B cell (primary cell): ENCODE measurements around the gene GHR. TPM values are rescaled to one million over a fixed set of nuclear protein-coding genes. Genes with fewer than 3 reads are reported as not detected.

Experiments used
- ATAC-seq: fragments of 200-7000 bp; cut with Tn5 transposase; one replicate; pipeline ENCODE4 v1.10.0; 2021; ENCODE audit warnings: low read depth, mild to moderate bottlenecking, moderate number of reproducible peaks, moderate library complexity
- CTCF ChIA-PET: fragments of 350-600 bp; sonication (Branson Sonifier 250); formaldehyde crosslinking; loops from one replicate; lab custom pipeline; 2021; ENCODE audit warnings: antibody characterized with exemption, inconsistent platforms; lab: Charles Lee
- POLR2A ChIA-PET: fragments of 350-600 bp; sonication (Branson Sonifier 250); formaldehyde crosslinking; loops from one replicate; lab custom pipeline; 2021; ENCODE audit warnings: antibody characterized with exemption; lab: Charles Lee
- DNase-seq: peaks from one replicate; pipeline ENCODE4 v3.0.0; 2013
- H2AFZ ChIP-seq: 2 replicates; pipeline ENCODE4 v1.6.1; 2012; ENCODE audit warnings: mild to moderate bottlenecking, low read depth, low read length; ENCODE audit not compliant: insufficient read depth, poor library complexity, severe bottlenecking
- H3K27ac ChIP-seq, 2 donors: 1 replicate in 1 of 2; 2 replicates in 1 of 2; pipeline ENCODE4 v1.5.1; 2012 to 2013; ENCODE audit warnings: low read length in 2 of 2, mild to moderate bottlenecking in 2 of 2, moderate library complexity in 1 of 2
- H3K27me3 ChIP-seq, 4 experiments: fragments of 200-600 bp in 1 of 4; sonication (generic) in 1 of 4; replicated peaks in 1 of 4; 1 replicate in 2 of 4; 2 replicates in 2 of 4; pipeline versions ENCODE4 v1.6.1 to v1.7.0; 2013 to 2016; ENCODE audit warnings: low read length in 3 of 4, mild to moderate bottlenecking in 2 of 4, mixed read lengths in 1 of 4, moderate library complexity in 1 of 4; ENCODE audit not compliant: insufficient read depth in 4 of 4, control insufficient read depth in 3 of 4; ENCODE audit errors: control extremely low read depth in 1 of 4
- H3K36me3 ChIP-seq, 2 experiments: replicated peaks in 1 of 2; 1 replicate in 1 of 2; 2 replicates in 1 of 2; pipeline versions ENCODE4 v1.6.1 to v1.7.1; 2013; ENCODE audit warnings: low read length in 1 of 2; ENCODE audit not compliant: insufficient read depth in 2 of 2, control insufficient read depth in 1 of 2; ENCODE audit errors: control extremely low read depth in 1 of 2, extremely low read depth in 1 of 2
- H3K4me1 ChIP-seq, 2 donors: fragments of 200-600 bp in 1 of 2; sonication (generic) in 1 of 2; 1 replicate in 1 of 2; 2 replicates in 1 of 2; pipeline versions ENCODE4 v1.5.1 to v1.6.1; 2013 to 2017; ENCODE audit warnings: low read length in 2 of 2; ENCODE audit not compliant: control insufficient read depth in 2 of 2, insufficient read depth in 2 of 2
- H3K4me2 ChIP-seq: replicated peaks from 2 replicates; pipeline ENCODE3; 2012; ENCODE audit warnings: mild to moderate bottlenecking, low read depth, low read length; ENCODE audit not compliant: poor library complexity, severe bottlenecking
- H3K4me3 ChIP-seq, 5 experiments: fragments of 200-600 bp in 1 of 5; sonication (generic) in 1 of 5; 1 replicate in 3 of 5; 2 replicates in 2 of 5; pipeline versions ENCODE4 v1.5.1 to v1.7.0; 2011 to 2016; ENCODE audit warnings: low read length in 4 of 5, mild to moderate bottlenecking in 4 of 5, low read depth in 2 of 5, control low read depth in 1 of 5, moderate library complexity in 1 of 5; ENCODE audit not compliant: insufficient read depth in 1 of 5; ENCODE audit errors: control extremely low read depth in 1 of 5, extremely low read depth in 1 of 5
- H3K79me2 ChIP-seq: fragments of 200-600 bp; sonication (generic); one replicate; pipeline ENCODE4 v1.6.0; 2016; ENCODE audit warnings: low read length; ENCODE audit not compliant: control insufficient read depth, insufficient read depth
- H3K9ac ChIP-seq: fragments of 200-600 bp; sonication (generic); 2 replicates; pipeline ENCODE4 v1.6.1; 2017; ENCODE audit warnings: mild to moderate bottlenecking, low read length, moderate library complexity
- H3K9me3 ChIP-seq, 3 donors: one replicate each; pipeline versions ENCODE4 v1.6.1 to v1.7.1; 2013; ENCODE audit warnings: low read length in 2 of 3; ENCODE audit not compliant: control insufficient read depth in 2 of 3, insufficient read depth in 1 of 3; ENCODE audit errors: control extremely low read depth in 1 of 3
- H4K20me1 ChIP-seq: 2 replicates; pipeline ENCODE4 v1.6.0; 2012; ENCODE audit warnings: mild to moderate bottlenecking, low read length; ENCODE audit not compliant: insufficient read depth, control insufficient read depth, poor library complexity, severe bottlenecking
- H3K27ac Mint-ChIP-seq: one replicate; pipeline ENCODE4 v1.8.0; 2021; ENCODE audit warnings: mixed read lengths
- H3K27me3 Mint-ChIP-seq: one replicate; pipeline ENCODE4 v1.8.0; 2021; ENCODE audit warnings: mixed read lengths
- H3K4me1 Mint-ChIP-seq: one replicate; pipeline ENCODE4 v1.8.0; 2021; ENCODE audit warnings: mixed read lengths
- H3K4me3 Mint-ChIP-seq: one replicate; pipeline ENCODE4 v1.8.0; 2021; ENCODE audit warnings: mixed read lengths
- H3K9me3 Mint-ChIP-seq: one replicate; pipeline ENCODE4 v1.8.0; 2022; ENCODE audit warnings: mixed read lengths; ENCODE audit not compliant: insufficient read depth
- CTCF ChIP-seq: fragments of 200-600 bp; IDR thresholded peaks from one replicate; pipeline ENCODE4 v1.8.0; 2022; ENCODE audit warnings: antibody characterized with exemption, mild to moderate bottlenecking
- EZH2 ChIP-seq: IDR thresholded peaks from 2 replicates; pipeline ENCODE4 v1.6.1; 2012; ENCODE audit warnings: borderline replicate concordance, low read depth, mild to moderate bottlenecking, moderate library complexity, low read length; ENCODE audit not compliant: insufficient read depth, poor library complexity, severe bottlenecking
- WGBS: methylation state at CpG from one replicate; pipeline ENCODE4 v1.1.5; 2013; ENCODE audit warnings: missing lambda C conversion rate; ENCODE audit not compliant: insufficient coverage; 5-methylcytosine and 5-hydroxymethylcytosine counted together
- intact Hi-C: fragments of 100-400 bp; cut with micrococcal nuclease; formaldehyde crosslinking; loops from one replicate; pipeline ENCODE4 v1.10.0; 2022
- polyA plus RNA-seq: library from polyadenylated mRNA; depleted of rRNA; stranded (reverse); fragments of >200 nt; gene quantifications from 2 replicates; pipeline ENCODE4 v1.2.3, GENCODE V29; 2012
- total RNA-seq, 2 donors: library from RNA; stranded (reverse); fragments of 120-200 nt in 1 of 2; gene quantifications; 1 replicate in 1 of 2; 2 replicates in 1 of 2; pipeline versions ENCODE4 v1.2.3 to v1.2.4, GENCODE V29; 2013 to 2022

GHR gene
- total and polyA plus RNA-seq, 2 donors (not counting 1 experiment from before 2014, with no cell fraction given) = not detected

DNA sequence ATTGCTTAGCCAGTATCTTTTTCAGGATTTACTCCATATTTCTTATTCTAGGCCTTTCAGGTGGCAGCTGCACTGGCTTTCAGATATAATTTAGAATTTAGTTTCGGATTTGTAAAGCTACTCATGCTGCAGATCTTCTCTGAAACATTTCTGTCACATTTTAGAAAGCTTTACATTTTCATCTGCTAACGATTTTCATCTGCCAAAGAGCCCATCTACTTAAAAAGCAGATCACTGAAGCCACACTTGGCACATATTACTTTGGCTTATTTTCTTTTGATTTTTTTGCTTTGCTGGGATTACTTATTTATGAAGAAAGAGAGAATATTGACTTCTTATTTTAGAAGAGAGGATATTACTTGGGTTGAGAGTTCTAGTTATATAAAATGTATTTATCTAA lies 98.2 kb downstream of the GHR start:
- Mint-ChIP-seq H3K27me3 (no peaks in the 10 kb centered on the region), H3K4me3 (no peak overlapping the region), H3K9me3 (no peaks in the 10 kb centered on the region), H3K4me1 (no peaks in the 10 kb centered on the region), H3K27ac (no peak overlapping the region)
- TF ChIP-seq CTCF (no peak), EZH2 (no peak)
- Histone ChIP-seq H3K36me3 (no peaks in the 10 kb centered on the region), H3K9me3 (peaks cover 0 to 4% (median 0%) of the 10 kb centered on the region in 3 donors), H3K4me2 (no peak overlapping the region), H3K9ac (no peak overlapping the region), H2AFZ (no peak overlapping the region), H3K27me3 (no peaks in the 10 kb centered on the region), H3K4me3 (no peak overlapping the region), H4K20me1 (no peaks in the 10 kb centered on the region), H3K4me1 (no peaks in the 10 kb centered on the region), H3K27ac (no peak overlapping the region), H3K79me2 (no peaks in the 10 kb centered on the region)
- DNase-seq (no peak), ATAC-seq (no peak)
- no CpG with 5 or more reads among the region's 2 CpGs for WGBS
- POLR2A ChIA-PET = no interaction called here
- intact Hi-C loops = no loop called here
- CTCF ChIA-PET = no interaction called here

DNA sequence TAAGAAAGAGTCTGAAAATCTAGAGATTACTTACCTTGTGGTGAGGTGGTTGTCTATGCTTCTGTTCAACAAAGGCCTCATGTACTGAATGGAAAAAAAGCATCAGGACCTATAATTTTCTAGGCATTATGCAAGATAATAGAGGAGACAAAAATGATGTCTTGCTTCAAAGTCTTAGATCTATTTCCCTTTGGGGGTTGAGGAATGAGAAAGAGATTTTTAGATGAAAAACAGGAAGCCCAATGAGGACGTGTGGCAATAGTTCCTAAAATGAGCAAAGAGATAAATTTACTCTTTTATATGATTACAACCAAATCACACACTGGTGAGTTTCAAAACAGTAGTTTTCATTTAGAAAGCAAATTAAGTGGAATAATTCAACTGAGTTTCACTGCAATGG lies 99.5 kb downstream of the GHR start:
- Histone ChIP-seq H4K20me1 (no peaks in the 10 kb centered on the region), H3K27ac (no peak overlapping the region), H3K9ac (no peak overlapping the region), H3K27me3 (no peaks in the 10 kb centered on the region), H2AFZ (no peak overlapping the region), H3K4me1 (no peaks in the 10 kb centered on the region), H3K4me2 (no peak overlapping the region), H3K4me3 (no peak overlapping the region), H3K36me3 (no peaks in the 10 kb centered on the region), H3K9me3 (peaks cover 0 to 4% (median 0%) of the 10 kb centered on the region in 3 donors), H3K79me2 (no peaks in the 10 kb centered on the region)
- no CpG with 5 or more reads among the region's 1 CpG for WGBS
- no peak overlapping the region for H3K27ac Mint-ChIP-seq
- CTCF ChIA-PET = no interaction called here
- POLR2A ChIA-PET = no interaction called here
- H3K27me3 Mint-ChIP-seq = no peaks in the 10 kb centered on the region
- H3K4me1 Mint-ChIP-seq = no peaks in the 10 kb centered on the region
- no peak overlapping the region for H3K4me3 Mint-ChIP-seq
- no peak for ATAC-seq
- H3K9me3 Mint-ChIP-seq = peaks cover 4% of the 10 kb centered on the region
- no peak for DNase-seq
- intact Hi-C loops = no loop called here
- no peak for TF ChIP-seq CTCF
- no peak for TF ChIP-seq EZH2
